Esophagus (tissue), 2 donors: ENCODE measurements around the gene HDAC2. TPM values are rescaled to one million over a fixed set of nuclear protein-coding genes. Genes with fewer than 3 reads are reported as not detected.
"Not testable (repeated sequence)": the region's sequence is repeated elsewhere in the genome, so short reads cannot be mapped to it uniquely, and the experiment has no call there.

Experiments used
- H3K27ac ChIP-seq, 2 donors: one replicate each; pipeline ENCODE4 v1.5.1; 2013; ENCODE audit warnings: low read depth in 2 of 2, mild to moderate bottlenecking in 2 of 2, inconsistent platforms in 1 of 2, low read length in 1 of 2, moderate library complexity in 1 of 2
- H3K27me3 ChIP-seq, 2 donors: one replicate each; pipeline ENCODE4 v1.6.1; 2013; ENCODE audit warnings: low read length in 2 of 2, control low read depth in 1 of 2, mild to moderate bottlenecking in 1 of 2; ENCODE audit not compliant: insufficient read depth in 2 of 2, control insufficient read depth in 1 of 2
- H3K36me3 ChIP-seq, 2 donors: one replicate each; pipeline ENCODE4 v1.6.1; 2013; ENCODE audit warnings: low read length in 1 of 2; ENCODE audit not compliant: control insufficient read depth in 2 of 2, insufficient read depth in 2 of 2
- H3K4me1 ChIP-seq, 2 donors: one replicate each; pipeline ENCODE4 v1.6.1; 2013; ENCODE audit warnings: low read length in 1 of 2; ENCODE audit not compliant: control insufficient read depth in 2 of 2, insufficient read depth in 2 of 2
- H3K4me3 ChIP-seq, 2 donors: one replicate each; pipeline ENCODE4 v1.5.1; 2013; ENCODE audit warnings: low read length in 2 of 2, mild to moderate bottlenecking in 2 of 2, low read depth in 1 of 2, moderate library complexity in 1 of 2
- H3K9me3 ChIP-seq, 2 donors: one replicate each; pipeline ENCODE4 v1.6.1; 2013; ENCODE audit warnings: mild to moderate bottlenecking in 2 of 2, low read depth in 1 of 2, low read length in 1 of 2, moderate library complexity in 1 of 2; ENCODE audit not compliant: control insufficient read depth in 2 of 2, insufficient read depth in 1 of 2
- WGBS, 2 donors: extraction: QIAGEN DNeasy Blood & Tissue Kit; methylation state at CpG; one replicate each; pipeline ENCODE4 v1.1.7; 2013; 5-methylcytosine and 5-hydroxymethylcytosine counted together
- polyA plus RNA-seq, 2 donors: library from polyadenylated mRNA; stranded (reverse); fragments of 200-250 nt; gene quantifications; one replicate each; pipeline ENCODE4 v1.2.3, GENCODE V29; 2013
- donor health status: healthy with polysubstance abuse.
- donor health status: Bipolar disorder and iron deficiency.

Gene HDAC2
- 10 to 100 TPM; 34.0 to 61.4 TPM for polyA plus RNA-seq

- Histone ChIP-seq H3K36me3 (no peaks in the 10 kb centered on the region), H3K4me3 (peak within 1 kb of the TSS; percentile 83 to 95), H3K9me3 (no peaks in the 10 kb centered on the region), H3K27ac (peak within 1 kb of the TSS; percentile 88 to 92), H3K27me3 (no peaks in the 10 kb centered on the region), H3K4me1 (peaks cover 2% of the 10 kb centered on the region in 2 donors)
- WGBS, 2 donors, result 1% methylated on average over 69 to 82 of the region's 82 CpGs
Measured at GRCh38 chr6:113970805-113971676, at the start of gene HDAC2. HDAC2 (minus strand) TSS chr6:113971148; CDS start chr6:113970908, 240 bp downstream.

- no peaks in the 10 kb centered on the region for H3K4me1 ChIP-seq
- no peak overlapping the region for H3K27ac ChIP-seq
- no peaks in the 10 kb centered on the region for H3K9me3 ChIP-seq
- H3K36me3 ChIP-seq, result no peaks in the 10 kb centered on the region
- H3K4me3 ChIP-seq, result no peak overlapping the region
- 91 to 92% methylated on average over 15 of the region's 15 CpGs for WGBS, 2 donors
- no peaks in the 10 kb centered on the region for H3K27me3 ChIP-seq
Measured at GRCh38 chr6:114020196-114020595, 49.2 kb upstream of the HDAC2 start.

- not testable (repeated sequence) for H3K4me3 ChIP-seq, H3K27me3 ChIP-seq
- 83 to 91% methylated on average over 6 of the region's 6 CpGs for WGBS, 2 donors
Measured at GRCh38 chr6:114017146-114017545, 46.2 kb upstream of the HDAC2 start.

GRCh38 chr6:114014106-114014505 is 43.2 kb upstream of the HDAC2 start:
- not testable (repeated sequence) for H3K27me3 ChIP-seq, H3K9me3 ChIP-seq, H3K4me1 ChIP-seq, H3K36me3 ChIP-seq, H3K4me3 ChIP-seq, H3K27ac ChIP-seq
- 65 to 77% methylated on average over 2 of the region's 2 CpGs for WGBS, 2 donors

More at GRCh38 chr6:114017146-114017545, 46.2 kb upstream of the HDAC2 start:
- H3K36me3 ChIP-seq, H3K4me1 ChIP-seq, H3K27ac ChIP-seq, H3K9me3 ChIP-seq: not testable (repeated sequence)

GRCh38 chr6:114011486-114011885 is 40.5 kb upstream of the HDAC2 start:
- not testable (repeated sequence) for H3K4me3 ChIP-seq, H3K27ac ChIP-seq, H3K4me1 ChIP-seq, H3K36me3 ChIP-seq, H3K27me3 ChIP-seq, H3K9me3 ChIP-seq
- WGBS, 2 donors, result 53 to 81% methylated on average over 7 of the region's 7 CpGs

GRCh38 chr6:114010540-114010939 is 39.6 kb upstream of the HDAC2 start:
- no peak overlapping the region for H3K4me3 ChIP-seq
- 86 to 88% methylated on average over 2 of the region's 2 CpGs for WGBS, 2 donors
- H3K9me3 ChIP-seq, result no peaks in the 10 kb centered on the region
- no peaks in the 10 kb centered on the region for H3K4me1 ChIP-seq
- H3K27ac ChIP-seq, result no peak overlapping the region
- no peaks in the 10 kb centered on the region for H3K27me3 ChIP-seq
- no peaks in the 10 kb centered on the region for H3K36me3 ChIP-seq

GRCh38 chr6:114009192-114009591 is 38.2 kb upstream of the HDAC2 start:
- Histone ChIP-seq H3K4me3 (no peak overlapping the region), H3K9me3 (no peaks in the 10 kb centered on the region), H3K36me3 (no peaks in the 10 kb centered on the region), H3K27ac (no peak overlapping the region), H3K4me1 (no peaks in the 10 kb centered on the region), H3K27me3 (no peaks in the 10 kb centered on the region)
- WGBS, 2 donors, result 58 to 66% methylated on average over 2 of the region's 2 CpGs

- WGBS, 2 donors, result 69 to 76% methylated on average over 4 of the region's 4 CpGs
- Histone ChIP-seq H3K27me3 (no peaks in the 10 kb centered on the region), H3K36me3 (no peaks in the 10 kb centered on the region), H3K4me3 (no peak overlapping the region), H3K27ac (no peak overlapping the region), H3K4me1 (no peaks in the 10 kb centered on the region), H3K9me3 (no peaks in the 10 kb centered on the region)
Measured at GRCh38 chr6:114008331-114008730, 37.4 kb upstream of the HDAC2 start.

- Histone ChIP-seq H3K27ac (no peak overlapping the region), H3K4me3 (no peak overlapping the region), H3K27me3 (no peaks in the 10 kb centered on the region), H3K4me1 (no peaks in the 10 kb centered on the region), H3K9me3 (no peaks in the 10 kb centered on the region), H3K36me3 (no peaks in the 10 kb centered on the region)
- WGBS, 2 donors, result 62 to 80% methylated on average over 2 of the region's 2 CpGs
Measured at GRCh38 chr6:114007516-114007915, 36.6 kb upstream of the HDAC2 start.

GRCh38 chr6:114001354-114001753 is 30.4 kb upstream of the HDAC2 start:
- H3K4me3 ChIP-seq, result no peak overlapping the region
- H3K36me3 ChIP-seq, result no peaks in the 10 kb centered on the region
- H3K27me3 ChIP-seq, result no peaks in the 10 kb centered on the region
- H3K9me3 ChIP-seq, result no peaks in the 10 kb centered on the region
- no peak overlapping the region for H3K27ac ChIP-seq
- H3K4me1 ChIP-seq, result no peaks in the 10 kb centered on the region
